ENCODE results near the gene REL.

GRCh38 chr2:60838481-60838880 is 42.9 kb upstream of the REL start:
- no peak for TF ChIP-seq POLR2A (IDR thresholded peaks at IDR 0.05; ENCODE audit: low read depth, low read length)
- TF ChIP-seq POLR2AphosphoS5 (IDR thresholded peaks at IDR 0.05; ENCODE audit: low read depth, low read length) = no peak
